HepG2 (cell line): ENCODE measurements around the gene SNAI3. TPM values are rescaled to one million over a fixed set of nuclear protein-coding genes. Genes with fewer than 3 reads are reported as not detected.

ENCODE experiments used
- ATF1 ChIP-seq: IDR thresholded peaks from 2 replicates; pipeline ENCODE4 v1.6.1; 2016; ENCODE audit warnings: mild to moderate bottlenecking, control low read depth
- CEBPB ChIP-seq: IDR thresholded peaks from 2 replicates; pipeline ENCODE4 v1.6.1; 2011; ENCODE audit warnings: low read depth, low read length, improper control_type of control experiment, borderline replicate concordance
- MEIS2 ChIP-seq: sonication (generic); formaldehyde crosslinking; IDR thresholded peaks from 2 replicates; pipeline ENCODE4 v1.9.0; 2021; ENCODE audit warnings: mild to moderate bottlenecking, missing genetic modification reagents
- PITX1 ChIP-seq: sonication (generic); formaldehyde crosslinking; IDR thresholded peaks from 2 replicates; pipeline ENCODE4 v1.5.1; 2020; ENCODE audit warnings: mild to moderate bottlenecking, missing genetic modification reagents
- POLR2AphosphoS2 ChIP-seq: IDR thresholded peaks from 2 replicates; pipeline ENCODE4 v1.6.1; 2011; ENCODE audit warnings: low read depth, low read length, improper control_type of control experiment
- RBFOX2 ChIP-seq: fragments of 200-400 bp; formaldehyde crosslinking; IDR thresholded peaks from 2 replicates; pipeline ENCODE4 v1.6.1; 2017; ENCODE audit warnings: low read depth, mild to moderate bottlenecking, low read length
- RBM39 ChIP-seq: fragments of 200-400 bp; formaldehyde crosslinking; IDR thresholded peaks from one replicate; pipeline ENCODE4 v1.6.1; 2018; ENCODE audit warnings: antibody characterized with exemption, mild to moderate bottlenecking, low read depth, low read length; ENCODE audit not compliant: poor library complexity, severe bottlenecking
- TGIF2 ChIP-seq: IDR thresholded peaks from 2 replicates; pipeline ENCODE4 v1.6.1; 2016; ENCODE audit warnings: control low read depth, missing compliant biosample characterization
- ZNF12 ChIP-seq: sonication (generic); formaldehyde crosslinking; IDR thresholded peaks from 2 replicates; pipeline ENCODE4 v1.5.0; 2020; ENCODE audit warnings: missing genetic modification reagents
- ZNF207 ChIP-seq: fragments of 450-650 bp; IDR thresholded peaks from 2 replicates; pipeline ENCODE4 v1.6.1; 2016; ENCODE audit warnings: antibody characterized with exemption, borderline replicate concordance
- ZNF672 ChIP-seq: sonication (generic); formaldehyde crosslinking; IDR thresholded peaks from 2 replicates; pipeline ENCODE4 v1.8.1; 2022; ENCODE audit warnings: missing genetic modification reagents
- ZNF674 ChIP-seq: sonication (generic); formaldehyde crosslinking; IDR thresholded peaks from 2 replicates; pipeline ENCODE4 v1.5.0; 2020; ENCODE audit warnings: low read depth, mild to moderate bottlenecking, missing genetic modification reagents
- ZNF782 ChIP-seq: sonication (generic); formaldehyde crosslinking; IDR thresholded peaks from 2 replicates; pipeline ENCODE4 v1.4.0; 2020; ENCODE audit warnings: missing genetic modification reagents, mild to moderate bottlenecking, borderline replicate concordance
- ZSCAN29 ChIP-seq: sonication (generic); formaldehyde crosslinking; conservative IDR thresholded peaks from 2 replicates; pipeline ENCODE4 v1.4.0; 2020; ENCODE audit warnings: mild to moderate bottlenecking, missing genetic modification reagents
- polyA plus RNA-seq, 8 experiments: library from polyadenylated mRNA; depleted of rRNA in 3 of 8; stranded (reverse) in 7 of 8; unstranded in 1 of 8; fragments of >200 nt; fragmentation: Illumina TruSeq in 4 of 8; extraction: Trizol in 4 of 8; gene quantifications; 2 replicates each; pipeline versions ENCODE4 v1.2.1 to v1.2.3, GENCODE V29; 2011 to 2016; ENCODE audit warnings: low read depth in 4 of 8, missing spikeins in 1 of 8, mixed read lengths in 1 of 8; ENCODE audit not compliant: insufficient read depth in 1 of 8
- total RNA-seq, 5 experiments: library from RNA; depleted of rRNA; stranded (reverse); fragments of >200 nt; fragmentation: Illumina TruSeq; extraction: Trizol; gene quantifications; 2 replicates each; pipeline ENCODE4 v1.2.3, GENCODE V29; 2016; ENCODE audit warnings: low read depth in 1 of 5
- TF ChIP-seq, protein P1 (sequence below), 2 experiments: IDR thresholded peaks; 2 replicates each; pipeline ENCODE4 v1.6.1; 2011 to 2012; ENCODE audit warnings: low read length in 2 of 2, borderline replicate concordance in 1 of 2, low read depth in 1 of 2, mild to moderate bottlenecking in 1 of 2, moderate library complexity in 1 of 2
- TF ChIP-seq, protein P2 (sequence below): sonication (generic); formaldehyde crosslinking; IDR thresholded peaks from 2 replicates; pipeline ENCODE4 v1.5.0; 2020; ENCODE audit warnings: mild to moderate bottlenecking, missing genetic modification reagents
- TF ChIP-seq, protein P3 (sequence below): sonication (generic); formaldehyde crosslinking; IDR thresholded peaks from 2 replicates; pipeline ENCODE4 v1.9.0; 2022; ENCODE audit warnings: missing genetic modification reagents, mild to moderate bottlenecking, borderline replicate concordance
- TF ChIP-seq, protein P4 (sequence below): sonication (generic); formaldehyde crosslinking; IDR thresholded peaks from 2 replicates; pipeline ENCODE4 v1.5.0; 2020; ENCODE audit warnings: mild to moderate bottlenecking, missing genetic modification reagents

The SNAI3 gene
- total and polyA plus RNA-seq, 2 of the 13 experiments (the other 11 are each of a cell fraction or from before 2014, with no cell fraction given), result 0.09 to 0.18 TPM

DNA sequence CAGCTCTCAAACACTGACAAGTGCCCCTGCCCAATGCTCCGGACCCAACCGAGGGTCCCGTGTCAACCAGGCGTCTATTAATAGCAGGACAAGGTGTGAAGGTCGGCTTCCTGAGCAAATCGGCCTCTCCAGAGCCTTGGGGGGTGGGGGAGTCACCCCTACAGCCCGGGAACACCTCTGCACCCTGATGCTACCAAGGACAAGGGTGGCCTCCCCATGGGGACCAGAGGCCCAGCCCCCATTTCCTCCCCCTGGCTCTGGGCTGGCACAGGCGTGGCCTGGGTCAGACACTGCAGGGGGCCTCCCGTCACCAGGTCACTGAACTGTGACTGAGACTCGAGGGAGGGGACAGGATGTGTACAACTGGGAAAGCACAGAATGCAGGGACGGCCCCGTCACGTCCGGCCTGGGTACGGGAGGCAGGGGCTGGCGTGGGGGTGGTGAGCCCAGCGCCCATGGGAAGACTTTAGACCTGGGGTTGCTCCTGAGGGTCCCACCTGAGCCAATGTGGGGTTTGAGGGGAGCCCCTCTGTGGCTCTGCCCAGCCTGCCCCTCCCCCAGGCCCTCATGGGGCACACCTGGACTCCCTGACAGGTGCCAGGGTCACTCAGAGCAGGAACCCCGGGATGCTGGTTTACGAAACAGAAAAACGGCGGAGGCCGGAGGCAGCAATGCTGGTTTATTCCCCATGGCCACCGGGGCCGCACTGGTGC, 34.9 kb downstream of the SNAI3 start (continued):
- TF ChIP-seq, protein P1, sequence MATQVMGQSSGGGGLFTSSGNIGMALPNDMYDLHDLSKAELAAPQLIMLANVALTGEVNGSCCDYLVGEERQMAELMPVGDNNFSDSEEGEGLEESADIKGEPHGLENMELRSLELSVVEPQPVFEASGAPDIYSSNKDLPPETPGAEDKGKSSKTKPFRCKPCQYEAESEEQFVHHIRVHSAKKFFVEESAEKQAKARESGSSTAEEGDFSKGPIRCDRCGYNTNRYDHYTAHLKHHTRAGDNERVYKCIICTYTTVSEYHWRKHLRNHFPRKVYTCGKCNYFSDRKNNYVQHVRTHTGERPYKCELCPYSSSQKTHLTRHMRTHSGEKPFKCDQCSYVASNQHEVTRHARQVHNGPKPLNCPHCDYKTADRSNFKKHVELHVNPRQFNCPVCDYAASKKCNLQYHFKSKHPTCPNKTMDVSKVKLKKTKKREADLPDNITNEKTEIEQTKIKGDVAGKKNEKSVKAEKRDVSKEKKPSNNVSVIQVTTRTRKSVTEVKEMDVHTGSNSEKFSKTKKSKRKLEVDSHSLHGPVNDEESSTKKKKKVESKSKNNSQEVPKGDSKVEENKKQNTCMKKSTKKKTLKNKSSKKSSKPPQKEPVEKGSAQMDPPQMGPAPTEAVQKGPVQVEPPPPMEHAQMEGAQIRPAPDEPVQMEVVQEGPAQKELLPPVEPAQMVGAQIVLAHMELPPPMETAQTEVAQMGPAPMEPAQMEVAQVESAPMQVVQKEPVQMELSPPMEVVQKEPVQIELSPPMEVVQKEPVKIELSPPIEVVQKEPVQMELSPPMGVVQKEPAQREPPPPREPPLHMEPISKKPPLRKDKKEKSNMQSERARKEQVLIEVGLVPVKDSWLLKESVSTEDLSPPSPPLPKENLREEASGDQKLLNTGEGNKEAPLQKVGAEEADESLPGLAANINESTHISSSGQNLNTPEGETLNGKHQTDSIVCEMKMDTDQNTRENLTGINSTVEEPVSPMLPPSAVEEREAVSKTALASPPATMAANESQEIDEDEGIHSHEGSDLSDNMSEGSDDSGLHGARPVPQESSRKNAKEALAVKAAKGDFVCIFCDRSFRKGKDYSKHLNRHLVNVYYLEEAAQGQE (IDR thresholded peaks at IDR 0.05; ENCODE audit: borderline replicate concordance in 1 of 2, low read depth in 1 of 2, low read length in 2 of 2), result peak in 1 of 2 experiments; percentile 38; a peak in 1 of 4 replicates
- no peak for TF ChIP-seq CEBPB
- 0 out of 2 replicates have a peak, but pooled peaks have one; percentile 8 for TF ChIP-seq ZNF674 (CRISPR knock-in tag)
- no peak for TF ChIP-seq ZNF782 (CRISPR knock-in tag)
- TF ChIP-seq, protein P2, sequence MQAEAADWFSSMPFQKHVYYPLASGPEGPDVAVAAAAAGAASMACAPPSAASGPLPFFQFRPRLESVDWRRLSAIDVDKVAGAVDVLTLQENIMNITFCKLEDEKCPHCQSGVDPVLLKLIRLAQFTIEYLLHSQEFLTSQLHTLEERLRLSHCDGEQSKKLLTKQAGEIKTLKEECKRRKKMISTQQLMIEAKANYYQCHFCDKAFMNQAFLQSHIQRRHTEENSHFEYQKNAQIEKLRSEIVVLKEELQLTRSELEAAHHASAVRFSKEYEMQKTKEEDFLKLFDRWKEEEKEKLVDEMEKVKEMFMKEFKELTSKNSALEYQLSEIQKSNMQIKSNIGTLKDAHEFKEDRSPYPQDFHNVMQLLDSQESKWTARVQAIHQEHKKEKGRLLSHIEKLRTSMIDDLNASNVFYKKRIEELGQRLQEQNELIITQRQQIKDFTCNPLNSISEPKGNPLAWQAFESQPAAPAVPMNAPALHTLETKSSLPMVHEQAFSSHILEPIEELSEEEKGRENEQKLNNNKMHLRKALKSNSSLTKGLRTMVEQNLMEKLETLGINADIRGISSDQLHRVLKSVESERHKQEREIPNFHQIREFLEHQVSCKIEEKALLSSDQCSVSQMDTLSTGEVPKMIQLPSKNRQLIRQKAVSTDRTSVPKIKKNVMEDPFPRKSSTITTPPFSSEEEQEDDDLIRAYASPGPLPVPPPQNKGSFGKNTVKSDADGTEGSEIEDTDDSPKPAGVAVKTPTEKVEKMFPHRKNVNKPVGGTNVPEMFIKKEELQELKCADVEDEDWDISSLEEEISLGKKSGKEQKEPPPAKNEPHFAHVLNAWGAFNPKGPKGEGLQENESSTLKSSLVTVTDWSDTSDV (CRISPR knock-in tag), result no peak
- TF ChIP-seq RBFOX2, result peak; percentile 75
- TF ChIP-seq, protein P3, sequence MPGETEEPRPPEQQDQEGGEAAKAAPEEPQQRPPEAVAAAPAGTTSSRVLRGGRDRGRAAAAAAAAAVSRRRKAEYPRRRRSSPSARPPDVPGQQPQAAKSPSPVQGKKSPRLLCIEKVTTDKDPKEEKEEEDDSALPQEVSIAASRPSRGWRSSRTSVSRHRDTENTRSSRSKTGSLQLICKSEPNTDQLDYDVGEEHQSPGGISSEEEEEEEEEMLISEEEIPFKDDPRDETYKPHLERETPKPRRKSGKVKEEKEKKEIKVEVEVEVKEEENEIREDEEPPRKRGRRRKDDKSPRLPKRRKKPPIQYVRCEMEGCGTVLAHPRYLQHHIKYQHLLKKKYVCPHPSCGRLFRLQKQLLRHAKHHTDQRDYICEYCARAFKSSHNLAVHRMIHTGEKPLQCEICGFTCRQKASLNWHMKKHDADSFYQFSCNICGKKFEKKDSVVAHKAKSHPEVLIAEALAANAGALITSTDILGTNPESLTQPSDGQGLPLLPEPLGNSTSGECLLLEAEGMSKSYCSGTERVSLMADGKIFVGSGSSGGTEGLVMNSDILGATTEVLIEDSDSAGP (CRISPR knock-in tag), result peak; percentile 93
- TF ChIP-seq, protein P4, sequence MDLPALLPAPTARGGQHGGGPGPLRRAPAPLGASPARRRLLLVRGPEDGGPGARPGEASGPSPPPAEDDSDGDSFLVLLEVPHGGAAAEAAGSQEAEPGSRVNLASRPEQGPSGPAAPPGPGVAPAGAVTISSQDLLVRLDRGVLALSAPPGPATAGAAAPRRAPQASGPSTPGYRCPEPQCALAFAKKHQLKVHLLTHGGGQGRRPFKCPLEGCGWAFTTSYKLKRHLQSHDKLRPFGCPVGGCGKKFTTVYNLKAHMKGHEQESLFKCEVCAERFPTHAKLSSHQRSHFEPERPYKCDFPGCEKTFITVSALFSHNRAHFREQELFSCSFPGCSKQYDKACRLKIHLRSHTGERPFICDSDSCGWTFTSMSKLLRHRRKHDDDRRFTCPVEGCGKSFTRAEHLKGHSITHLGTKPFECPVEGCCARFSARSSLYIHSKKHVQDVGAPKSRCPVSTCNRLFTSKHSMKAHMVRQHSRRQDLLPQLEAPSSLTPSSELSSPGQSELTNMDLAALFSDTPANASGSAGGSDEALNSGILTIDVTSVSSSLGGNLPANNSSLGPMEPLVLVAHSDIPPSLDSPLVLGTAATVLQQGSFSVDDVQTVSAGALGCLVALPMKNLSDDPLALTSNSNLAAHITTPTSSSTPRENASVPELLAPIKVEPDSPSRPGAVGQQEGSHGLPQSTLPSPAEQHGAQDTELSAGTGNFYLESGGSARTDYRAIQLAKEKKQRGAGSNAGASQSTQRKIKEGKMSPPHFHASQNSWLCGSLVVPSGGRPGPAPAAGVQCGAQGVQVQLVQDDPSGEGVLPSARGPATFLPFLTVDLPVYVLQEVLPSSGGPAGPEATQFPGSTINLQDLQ (CRISPR knock-in tag), result no peak
- TF ChIP-seq ATF1 (CRISPR knock-in tag), result no peak; the same call in 1 of the 2 replicates
- TF ChIP-seq ZSCAN29 (CRISPR knock-in tag), result peak; percentile 76; the same call in 1 of the 2 replicates
- peak; percentile 61; the same call in 1 of the 2 replicates for TF ChIP-seq ZNF12 (CRISPR knock-in tag)
- no peak for TF ChIP-seq POLR2AphosphoS2
- peak; percentile 95 for TF ChIP-seq TGIF2 (CRISPR knock-in tag)
- peak; percentile 86 for TF ChIP-seq MEIS2
- TF ChIP-seq ZNF672 (CRISPR knock-in tag), result no peak; the same call in 1 of the 2 replicates
- TF ChIP-seq RBM39, result peak; percentile 91
- no peak for TF ChIP-seq ZNF207
- peak; percentile 44; the same call in 1 of the 2 replicates for TF ChIP-seq PITX1 (CRISPR knock-in tag)
